CMK (cell line): ENCODE measurements around the gene C15orf40.

ENCODE experiments used
- DNase-seq: peaks from one replicate; pipeline ENCODE4 v3.0.0-alpha.2; 2010; ENCODE audit warnings: low read depth

C15orf40 gene

DNA sequence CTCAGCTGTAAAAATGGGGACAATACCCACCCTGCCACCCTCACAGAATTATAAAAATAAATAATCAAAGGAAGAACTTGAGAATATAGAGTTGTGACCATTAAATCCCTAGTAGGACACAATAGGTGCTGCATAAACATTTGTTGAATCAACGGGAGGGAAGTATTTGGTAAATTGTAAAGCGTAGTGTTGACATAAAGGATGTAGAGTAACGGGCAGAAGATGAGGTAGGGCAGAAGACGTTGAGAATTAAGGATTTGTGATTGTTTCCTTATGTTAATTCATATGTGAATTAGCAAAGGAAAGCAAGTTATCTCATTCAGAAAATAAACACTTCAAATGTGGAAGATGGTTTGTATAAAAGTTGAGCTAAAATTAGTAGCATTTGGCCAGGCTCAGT lies 18.3 kb downstream of the C15orf40 start:
- DNase-seq, result no peak

DNA sequence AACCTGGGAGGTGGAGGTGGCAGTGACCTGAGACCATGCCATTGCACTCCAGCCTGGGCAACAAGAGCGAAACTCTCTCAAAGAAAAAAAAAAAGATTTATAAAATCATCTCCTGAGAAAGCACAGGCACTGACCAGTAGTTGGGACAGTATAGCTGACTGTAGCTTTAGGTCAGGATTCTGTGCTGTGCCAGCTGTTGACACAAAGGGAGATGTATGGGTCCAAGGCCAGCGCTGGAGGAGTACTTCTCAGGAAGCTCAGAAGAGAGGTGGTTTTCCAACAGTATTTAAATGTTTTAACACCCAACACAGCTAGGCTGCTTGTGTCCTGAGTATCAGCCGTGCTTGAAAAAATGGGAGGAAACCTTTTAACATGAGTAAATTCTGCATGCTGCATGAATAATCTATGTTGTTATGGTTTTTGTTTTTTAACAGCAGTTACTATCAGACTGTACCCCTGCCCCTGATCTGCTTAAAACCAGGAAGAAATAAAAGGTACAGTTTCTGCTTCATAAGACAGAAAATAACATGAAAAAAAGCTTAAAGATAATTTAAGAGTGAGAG lies 18.9 kb downstream of the C15orf40 start:
- DNase-seq, result no peak

DNA sequence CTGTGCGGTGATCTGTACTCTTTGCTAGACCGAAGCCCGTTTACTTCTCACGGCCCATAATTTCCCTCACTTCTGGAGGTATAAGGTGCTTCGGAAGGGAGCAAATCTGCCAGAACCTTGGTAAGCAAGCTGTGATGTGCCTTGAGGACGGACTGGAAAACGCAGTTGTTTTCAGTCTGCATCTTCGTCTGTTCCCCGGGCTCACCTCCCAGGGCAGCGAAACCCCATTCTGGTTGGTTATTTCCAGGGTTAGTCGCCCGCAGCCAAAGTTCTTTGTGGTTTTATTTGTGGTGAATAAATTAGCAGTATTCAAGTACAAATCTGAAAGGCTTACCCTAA lies 25.0 kb downstream of the C15orf40 start:
- DNase-seq, result no peak

DNA sequence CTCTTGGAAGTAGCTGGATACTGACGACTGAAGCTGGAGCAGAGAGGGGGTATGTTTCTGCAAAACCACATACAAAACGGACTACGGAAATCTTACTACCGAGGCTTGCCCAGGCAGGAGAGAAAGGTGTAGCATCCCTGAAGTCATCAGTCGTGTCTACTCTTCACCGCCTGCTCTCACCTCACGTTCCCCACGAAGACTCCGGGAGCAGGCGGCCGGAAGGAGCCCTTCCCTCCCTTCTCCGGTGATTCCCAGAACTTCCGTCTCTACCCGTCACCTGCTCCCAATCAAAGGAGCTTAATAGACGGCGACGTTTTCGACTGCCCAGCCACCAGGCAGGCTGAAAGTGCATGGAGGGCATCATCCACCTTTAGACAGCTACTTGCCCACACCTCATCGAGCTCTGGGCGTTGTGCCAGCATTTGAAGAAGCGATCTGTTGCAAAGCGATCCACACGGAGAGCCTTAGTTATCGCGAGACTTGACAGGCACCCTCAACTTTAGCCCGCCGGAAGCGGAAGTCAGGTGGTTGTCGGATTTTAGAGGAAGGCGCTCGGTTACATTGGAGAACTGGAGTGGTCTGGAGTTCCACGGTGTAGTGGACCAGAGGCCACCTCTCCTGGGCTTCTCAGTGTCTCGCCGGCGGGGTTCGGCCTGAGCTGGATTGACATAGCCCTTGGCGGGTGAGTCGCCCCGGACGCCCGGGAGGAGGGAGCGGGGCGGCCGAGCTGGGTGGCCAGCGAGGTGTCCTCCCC lies 25.6 kb downstream of the C15orf40 start, which contains the start of gene RAMAC:
RAMAC (plus strand) TSS at position 523 of the 754 bp plus-strand sequence. CDS start 2,809 bp downstream, outside the sequence.
- DNase-seq, result peak; percentile 96

DNA sequence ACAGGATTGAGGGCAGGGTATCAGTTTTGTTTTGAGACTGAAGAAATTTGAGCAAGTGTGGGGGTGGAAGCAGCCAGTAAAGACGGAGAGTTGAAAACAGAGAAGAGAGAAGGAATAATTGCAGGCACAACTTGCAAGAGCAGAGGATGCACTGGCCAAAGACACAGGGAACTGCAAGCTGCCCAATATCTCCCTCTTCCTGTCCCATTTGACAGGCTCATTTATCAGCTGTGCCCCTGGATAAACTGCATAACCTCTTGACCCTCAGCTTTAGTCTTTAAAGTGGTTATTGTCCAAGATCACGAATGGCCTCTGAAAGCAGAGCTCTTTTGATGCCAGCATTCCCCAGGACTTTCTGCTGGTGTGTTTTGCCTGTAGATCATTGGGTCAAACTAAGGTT lies 30.5 kb downstream of the C15orf40 start:
- DNase-seq, result no peak

DNA sequence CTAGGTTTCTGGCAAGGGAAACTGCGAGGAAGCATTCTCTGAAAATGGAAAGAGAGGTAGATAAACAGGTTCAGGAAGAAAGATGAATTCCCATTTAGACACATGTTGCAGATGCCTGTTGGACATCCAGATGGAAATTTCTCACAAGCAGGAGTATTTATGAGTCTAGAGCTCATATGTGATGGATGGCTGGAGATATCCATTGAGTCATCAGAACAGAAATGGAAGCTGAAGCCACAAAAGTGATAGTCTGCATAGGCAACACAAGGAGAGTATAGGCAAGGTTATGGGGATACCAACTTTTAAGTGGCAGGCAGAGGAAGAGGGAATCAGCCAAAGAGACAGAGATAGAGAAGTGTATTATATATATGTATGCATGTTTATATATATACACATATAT lies 31.7 kb downstream of the C15orf40 start:
- DNase-seq, result no peak

DNA sequence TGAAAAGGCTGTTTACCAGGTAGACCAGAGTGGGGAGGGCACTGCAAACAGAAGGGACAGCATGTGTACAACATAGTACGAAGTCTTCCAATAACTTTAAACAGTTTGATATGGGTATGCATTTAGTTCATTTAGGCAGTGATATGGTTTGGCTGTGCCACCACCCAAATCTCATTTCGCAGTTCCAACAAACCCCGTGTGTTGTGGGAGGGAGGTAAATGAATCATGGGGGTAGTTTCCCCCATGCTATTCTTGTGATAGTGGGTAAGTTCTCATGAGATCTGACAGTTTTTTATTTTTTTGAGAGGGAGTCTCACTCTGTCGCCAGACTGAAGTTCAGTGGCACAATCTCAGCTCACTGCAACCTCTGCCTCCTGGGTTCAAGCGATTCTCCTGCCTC lies 33.0 kb downstream of the C15orf40 start:
- DNase-seq, result no peak

DNA sequence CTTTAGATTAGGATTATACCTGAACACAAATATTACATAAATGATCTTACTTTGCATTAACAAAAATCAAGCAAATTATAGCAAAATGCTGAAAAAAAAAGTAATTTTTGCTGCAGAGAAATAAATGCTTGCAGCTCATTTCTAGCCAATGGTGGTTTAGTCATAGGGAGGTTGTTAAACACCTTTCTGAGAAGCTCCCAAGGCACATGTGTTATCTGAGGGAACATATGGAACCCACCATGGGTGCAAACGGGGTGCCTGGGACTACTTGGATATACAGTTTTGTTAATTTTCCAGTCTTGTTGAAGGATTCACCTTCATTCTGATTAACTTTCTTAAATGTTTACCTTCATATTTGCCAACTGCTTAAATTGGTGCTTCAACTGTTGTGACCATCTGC lies 34.4 kb downstream of the C15orf40 start:
- no peak for DNase-seq

DNA sequence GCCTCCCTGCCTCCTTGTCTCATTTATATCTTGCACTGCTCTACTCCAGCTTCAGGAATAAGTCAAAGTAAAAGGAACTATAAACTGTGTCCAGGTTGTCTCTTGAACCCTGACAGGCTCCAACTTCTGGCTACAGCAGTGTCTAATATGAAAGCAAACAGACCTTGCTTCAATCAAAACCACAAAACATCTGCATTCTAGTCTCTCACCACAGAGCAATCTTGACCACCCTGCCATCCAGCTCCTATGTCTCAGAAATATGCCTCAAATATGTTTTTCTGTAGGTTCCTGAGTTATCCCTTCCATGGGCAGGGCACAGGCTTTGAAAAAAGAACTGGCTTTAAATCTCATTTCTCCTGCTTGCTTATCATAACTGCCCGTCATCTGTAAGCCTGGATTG lies 38.4 kb downstream of the C15orf40 start:
- no peak for DNase-seq

DNA sequence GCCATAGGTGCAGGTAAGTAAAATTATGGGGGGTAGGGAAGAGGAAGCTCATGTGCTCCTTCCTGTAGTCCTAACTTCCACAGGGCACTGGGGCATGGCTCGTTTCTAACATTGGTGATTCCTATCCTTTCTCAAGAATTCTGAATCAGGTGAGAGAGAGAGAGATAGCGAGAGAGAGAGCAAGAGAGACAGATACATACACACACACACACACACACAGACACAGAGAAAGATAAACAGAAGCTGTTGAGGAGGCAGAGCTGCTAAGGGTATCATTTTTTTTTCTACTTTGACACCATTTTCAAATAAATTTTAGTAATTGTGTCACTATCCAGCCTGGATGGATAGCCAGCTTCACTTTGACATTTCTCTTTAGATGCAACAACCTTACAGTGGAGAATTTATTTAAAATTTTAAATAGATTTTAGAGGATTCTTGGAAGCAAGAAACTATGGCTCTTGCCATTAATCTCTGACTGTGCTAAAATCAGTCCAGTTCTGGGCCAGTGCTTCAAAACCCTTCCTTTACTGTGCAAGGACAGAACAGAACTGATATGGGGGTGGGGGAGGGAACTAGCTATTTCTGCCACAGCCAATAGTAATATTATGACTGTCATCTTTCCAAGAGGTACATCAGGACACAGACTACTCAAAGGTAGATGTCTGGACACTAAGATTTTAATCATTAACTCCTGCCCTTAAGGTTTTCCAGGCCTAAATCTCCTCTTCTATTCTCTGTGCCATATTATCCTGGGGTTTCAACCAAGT lies 40.0 kb downstream of the C15orf40 start:
- DNase-seq, result no peak

DNA sequence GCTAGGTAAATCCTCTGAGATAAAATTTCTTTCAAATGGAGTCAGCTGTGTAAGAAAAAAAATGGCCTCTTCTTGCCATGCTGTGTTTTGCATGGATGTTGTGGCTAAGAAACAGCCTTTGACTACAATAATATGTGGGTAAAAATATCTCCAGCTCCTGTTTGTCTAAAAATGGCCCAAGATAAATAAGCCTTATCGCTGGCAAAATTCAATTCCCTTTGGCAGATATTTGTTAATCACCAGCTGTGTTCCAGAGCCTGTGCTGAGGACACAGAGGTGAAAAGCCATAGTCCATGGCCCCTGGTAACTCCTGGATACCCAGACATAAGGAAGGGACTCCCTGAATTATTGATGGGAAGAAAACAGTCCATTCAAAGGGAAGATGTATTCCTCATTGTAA lies 40.7 kb downstream of the C15orf40 start:
- DNase-seq, result no peak

DNA sequence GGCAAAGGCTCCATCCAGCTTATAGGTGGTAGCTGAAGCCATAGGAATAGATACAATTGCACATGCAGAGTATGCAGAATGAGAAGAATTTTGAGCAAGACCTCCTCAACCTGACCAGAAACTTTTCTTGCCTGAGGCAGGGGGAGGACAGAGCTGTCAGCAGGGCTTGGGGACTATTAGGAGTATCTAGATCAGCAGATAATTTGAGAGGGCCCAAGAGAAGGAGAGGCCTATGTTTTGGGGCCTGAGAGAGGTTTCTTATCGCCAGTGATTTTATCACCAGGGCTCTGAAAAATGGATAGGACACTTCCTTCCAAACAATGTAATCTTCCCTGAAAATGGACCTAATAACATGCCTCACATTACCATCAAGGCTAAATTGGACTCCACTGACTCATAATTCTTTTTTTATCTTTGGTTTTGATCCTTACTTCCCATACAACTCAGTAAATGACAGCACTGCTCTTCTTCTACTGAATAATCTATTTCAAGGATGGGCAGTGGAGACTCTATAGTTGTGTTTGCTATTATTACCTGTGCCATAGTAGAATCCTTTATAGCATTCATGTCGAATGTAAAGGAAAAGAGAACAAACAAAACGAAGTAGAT lies 41.3 kb downstream of the C15orf40 start:
- DNase-seq, result no peak

DNA sequence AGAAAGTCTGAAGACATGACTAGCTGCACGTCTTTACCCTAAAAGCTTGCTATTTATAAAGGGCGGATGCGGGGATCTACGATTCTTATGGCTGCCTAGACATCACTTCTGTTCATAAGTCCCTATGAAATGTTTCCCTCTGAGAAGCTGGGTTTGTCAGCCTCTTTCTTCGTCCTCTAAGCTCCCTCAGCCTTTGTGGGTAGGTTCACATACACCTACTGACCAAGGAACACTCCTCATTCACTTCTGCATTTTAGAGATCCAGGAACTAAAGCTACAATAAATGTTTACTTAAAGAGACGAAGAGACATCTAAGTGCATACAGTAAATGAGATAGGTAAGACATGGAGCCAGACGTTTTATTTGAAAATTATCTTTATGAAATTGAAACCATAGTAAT lies 42.1 kb downstream of the C15orf40 start:
- no peak for DNase-seq

DNA sequence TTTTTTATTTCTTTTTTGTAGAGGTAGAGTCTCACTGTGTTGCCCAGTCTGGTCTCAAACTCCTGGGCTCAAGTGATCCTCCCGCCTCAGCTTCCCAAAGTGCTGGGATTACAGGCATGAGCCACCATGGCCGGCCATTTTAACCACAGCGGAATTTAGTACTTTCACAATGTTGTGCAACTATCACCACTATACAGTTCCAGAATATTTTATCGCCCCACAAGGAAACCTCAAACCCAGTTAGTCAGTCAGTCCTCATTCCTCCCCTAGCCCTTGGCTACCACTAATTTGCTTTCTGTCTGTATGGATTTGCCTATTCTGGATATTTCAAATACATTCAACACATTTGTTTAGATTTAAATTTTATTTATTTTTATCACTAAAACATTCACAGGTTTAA lies 43.4 kb downstream of the C15orf40 start:
- no peak for DNase-seq

DNA sequence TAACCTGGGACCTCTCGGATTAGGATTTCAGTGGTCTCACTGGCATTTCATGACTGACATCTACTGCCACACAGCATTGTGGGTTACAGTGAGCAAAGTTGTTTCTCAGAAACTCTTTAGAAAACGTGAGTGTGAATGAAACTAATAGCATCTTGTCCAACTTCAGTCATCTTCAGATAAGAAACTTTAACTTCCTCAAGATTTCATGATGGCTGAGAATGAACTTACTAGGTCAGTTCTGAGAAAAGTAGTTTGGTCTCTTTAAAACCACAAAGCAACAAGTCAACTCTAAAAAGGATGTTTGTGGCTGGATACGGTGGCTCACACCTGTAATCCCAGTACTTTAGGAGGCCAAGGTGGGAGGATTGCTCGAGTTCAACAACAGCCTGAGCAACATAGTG lies 44.8 kb downstream of the C15orf40 start:
- DNase-seq, result no peak

DNA sequence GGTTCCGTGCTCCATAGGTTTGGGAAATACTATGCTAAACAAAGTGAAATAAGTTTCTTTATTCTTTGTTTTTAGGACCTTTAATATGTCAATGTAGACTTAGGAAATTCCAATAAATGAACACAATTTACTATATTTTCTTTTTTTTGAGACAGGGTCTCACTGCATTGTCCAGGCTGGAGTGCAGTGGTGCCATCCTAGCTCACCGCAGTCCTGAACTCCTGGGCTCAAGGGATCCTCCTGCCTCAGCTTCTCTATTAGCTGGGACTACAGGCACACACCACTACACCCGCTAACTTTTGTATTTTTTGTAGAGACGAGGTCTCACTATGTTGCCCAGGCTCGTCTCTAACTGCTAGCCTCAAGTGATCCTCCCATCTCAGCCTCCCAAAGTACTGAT lies 46.5 kb downstream of the C15orf40 start:
- no peak for DNase-seq

DNA sequence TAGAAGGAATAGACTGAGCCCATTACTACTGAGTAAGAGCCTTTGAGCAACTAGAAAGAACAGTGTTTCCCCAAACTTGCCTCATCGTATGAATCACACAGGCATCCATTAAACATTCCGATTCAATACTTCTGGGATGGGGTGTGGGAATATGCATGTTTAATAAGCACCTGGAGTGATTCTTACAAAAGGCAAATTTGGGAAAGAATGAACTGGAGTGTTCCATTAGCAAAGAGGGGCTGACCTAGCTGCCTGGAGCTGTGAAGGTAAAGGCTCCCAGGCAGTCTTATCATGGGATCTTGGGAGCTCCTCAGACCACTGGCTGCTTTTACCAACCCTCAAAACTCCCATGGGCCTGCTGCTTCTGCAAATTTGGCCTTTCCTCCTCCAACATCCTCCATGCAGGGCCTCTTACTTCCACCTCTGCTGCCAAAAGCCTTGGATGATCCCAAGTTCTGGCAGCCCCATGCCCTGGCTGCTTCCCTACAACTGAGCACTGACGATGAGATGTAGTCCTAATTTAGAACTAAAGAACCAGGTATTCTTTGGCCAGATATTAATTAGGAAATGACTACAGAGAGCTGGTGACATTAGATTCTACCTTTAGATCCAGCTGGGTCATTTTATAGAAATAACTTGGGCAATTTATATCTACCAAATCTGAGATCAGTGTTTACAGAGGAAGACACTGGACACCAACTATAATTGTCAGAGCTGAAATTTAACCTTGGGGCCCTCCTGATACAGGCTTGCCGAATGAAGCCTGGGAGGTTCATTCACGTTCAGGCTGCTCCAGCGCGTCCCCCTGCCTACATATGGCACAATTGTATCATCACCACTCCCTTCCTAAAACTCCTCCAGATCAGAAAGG lies 47.7 kb downstream of the C15orf40 start:
- no peak for DNase-seq

DNA sequence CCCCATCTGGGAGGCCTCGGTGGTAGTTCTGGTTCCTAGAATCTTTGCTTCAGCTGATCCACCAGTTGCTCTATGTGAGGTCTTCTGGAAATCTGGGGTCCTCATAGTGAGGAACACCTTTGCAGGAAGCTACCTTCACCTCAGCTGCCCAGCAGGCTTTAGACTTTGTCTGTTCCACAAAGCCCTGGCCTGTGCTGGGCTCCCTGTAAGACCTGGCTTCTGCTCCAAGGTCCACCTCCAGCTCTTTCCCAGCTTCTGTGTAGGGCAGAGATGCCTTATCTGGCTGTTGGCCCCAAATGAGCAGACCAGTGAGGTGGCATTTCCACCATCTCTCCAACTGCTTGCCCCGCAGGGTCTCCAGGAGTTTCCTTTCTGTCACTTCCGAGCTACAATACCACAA lies 50.7 kb downstream of the C15orf40 start:
- DNase-seq, result no peak

DNA sequence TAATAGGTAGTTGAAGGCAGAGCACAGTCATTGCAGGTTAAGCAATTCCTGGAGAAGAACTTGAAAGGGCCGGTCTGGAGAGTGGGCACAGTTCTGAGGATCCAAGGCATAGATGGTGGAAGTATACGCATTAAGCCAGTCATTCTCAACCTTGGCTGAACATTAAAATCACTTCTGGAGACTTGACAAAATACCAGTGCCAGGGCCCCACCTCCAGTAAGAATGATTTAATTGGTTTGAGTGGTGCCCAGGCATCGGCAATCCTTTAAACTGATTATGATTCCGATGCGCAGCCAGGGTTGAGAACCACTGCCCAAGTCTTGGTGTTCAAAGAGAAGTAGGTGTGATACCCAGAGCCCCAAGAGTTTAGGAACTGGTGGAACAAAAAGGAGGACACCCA lies 52.0 kb downstream of the C15orf40 start:
- no peak for DNase-seq

DNA sequence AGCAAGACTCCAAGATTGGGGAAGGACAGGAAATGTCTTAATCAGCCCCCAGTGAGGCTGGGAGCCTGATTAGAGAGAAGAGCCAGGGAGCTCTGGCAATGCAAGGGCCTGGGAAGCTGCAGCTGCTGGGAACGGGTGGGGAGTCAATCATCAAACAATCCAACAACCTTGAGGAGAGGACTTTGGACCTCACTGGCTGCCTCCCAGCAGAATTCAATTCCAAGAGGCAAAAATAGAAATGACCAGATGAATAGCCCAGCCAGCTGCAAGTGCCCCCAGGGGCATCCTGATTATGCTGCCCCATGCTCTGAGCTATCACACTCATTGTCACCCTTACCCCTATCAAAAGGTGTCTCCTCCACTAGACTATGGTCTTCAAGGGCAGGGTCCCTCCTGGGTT lies 52.8 kb downstream of the C15orf40 start:
- no peak for DNase-seq

DNA sequence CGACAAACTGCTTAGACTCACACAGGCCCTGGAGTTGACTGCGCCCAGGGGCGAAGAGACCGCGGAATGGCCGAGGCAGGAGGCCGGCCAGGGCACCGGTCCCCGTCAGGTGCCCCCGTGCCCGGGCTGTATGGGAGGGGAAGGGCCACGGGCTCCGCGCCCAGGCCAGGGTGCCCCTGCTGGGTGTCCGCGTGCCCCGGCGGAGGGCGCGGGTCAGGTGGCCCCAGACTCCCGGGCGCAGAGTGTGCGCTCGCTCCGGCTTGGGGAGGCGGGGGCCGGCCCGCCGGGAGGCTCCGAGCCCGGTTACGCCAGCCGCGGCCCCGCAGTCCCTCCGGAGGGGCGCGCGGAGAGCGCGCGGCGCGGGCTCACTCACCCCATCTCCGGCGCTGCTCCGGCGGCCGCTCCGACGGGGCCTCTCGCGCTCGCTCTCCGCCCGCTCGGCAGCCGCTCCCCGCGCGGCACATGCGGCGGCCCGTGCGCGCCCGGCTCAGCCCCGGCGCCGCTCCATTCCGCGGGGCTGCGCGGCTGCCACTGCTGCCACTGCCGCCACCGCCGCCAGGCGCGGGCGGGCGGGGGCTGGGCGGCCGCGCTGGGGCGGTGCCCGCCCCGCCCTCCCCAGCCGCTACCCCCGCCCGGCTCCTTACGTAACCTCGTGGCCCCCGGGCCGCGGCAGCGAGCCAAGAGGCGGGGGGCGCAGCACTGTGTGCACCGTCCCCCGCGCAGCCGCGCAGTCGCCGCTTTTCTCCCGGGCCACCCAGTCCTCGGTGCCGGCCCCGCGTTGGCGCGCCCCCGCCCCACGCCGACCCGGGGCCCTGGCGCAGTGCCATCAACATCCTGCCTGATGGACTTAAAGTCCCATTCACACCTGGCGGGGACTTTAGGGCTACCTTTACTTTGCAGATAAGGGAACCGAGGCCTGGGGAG lies 59.0 kb downstream of the C15orf40 start, which contains the start of gene HOMER2:
HOMER2 (minus strand) TSS at position 563 of the 924 bp plus-strand sequence; CDS start at position 378, 185 bp downstream.
- peak; percentile 18 for DNase-seq
